K562 (cell line): ENCODE results near the gene C19orf44. TPM values are rescaled to one million over a fixed set of nuclear protein-coding genes. Genes with fewer than 3 reads are reported as not detected.

Source experiments
- ATAC-seq: fragments of 200-7000 bp; cut with Tn5 transposase; 3 replicates; pipeline ENCODE4 v1.9.1; 2020; ENCODE audit warnings: moderate library complexity
- Bru-seq: library from RNA; stranded (reverse); fragments of 400-500 nt; gene quantifications from one replicate; lab custom pipeline; 2021; lab: Mats Ljungman, UMichigan
- BruChase-seq, 2 experiments: library from RNA; stranded (reverse); fragments of 400-500 nt; gene quantifications; one replicate each; lab custom pipeline; 2021; lab: Mats Ljungman, UMichigan
- BruUV-seq: library from RNA; stranded (reverse); fragments of 400-500 nt; replicated peaks from 2 replicates; lab custom pipeline; 2021; lab: Mats Ljungman, UMichigan
- CTCF ChIA-PET: fragments of 300-600 bp; formaldehyde crosslinking; extraction: SDS; loops from one replicate; lab custom pipeline; 2021; ENCODE audit warnings: low intra/inter-chr PET ratio; lab: Yijun Ruan, JAX
- POLR2A ChIA-PET: fragments of 300-600, 350-650 bp; sonication (Branson Sonifier 250); formaldehyde crosslinking; extraction: SDS; loops from one replicate; lab custom pipeline; 2021; ENCODE audit warnings: antibody characterized with exemption, inconsistent platforms; lab: Yijun Ruan, JAX
- DNase-seq, 4 experiments: peaks; one replicate each; pipeline versions ENCODE4 v3.0.0 to v3.0.0-alpha.2; 2011 to 2018; ENCODE audit warnings: low spot score in 3 of 4, mixed read lengths in 3 of 4; ENCODE audit errors: extremely low read depth in 1 of 4
- FAIRE-seq: peaks from 2 replicates; lab custom pipeline; 2011; peaks lifted over from hg19 to GRCh38; lab: Jason Lieb, UNC
- H2AFZ ChIP-seq: 2 replicates; pipeline ENCODE4 v1.6.0; 2011; ENCODE audit warnings: low read depth, low read length, control low read depth, inconsistent platforms
- H3K27ac ChIP-seq: fragments of 200-600 bp; 3 replicates; pipeline ENCODE4 v1.8.0; 2011; ENCODE audit warnings: low read depth, mild to moderate bottlenecking, control low read depth, inconsistent platforms, low read length, moderate library complexity, mixed read lengths; ENCODE audit errors: extremely low read depth
- H3K27me3 ChIP-seq, 2 experiments: fragments of 300-600 bp in 1 of 2; 2 replicates in 1 of 2; 3 replicates in 1 of 2; pipeline versions ENCODE4 v1.6.0 to v1.8.0; 2011; ENCODE audit warnings: inconsistent platforms in 2 of 2, low read length in 2 of 2, mild to moderate bottlenecking in 1 of 2, mixed read lengths in 1 of 2, moderate library complexity in 1 of 2; ENCODE audit not compliant: control insufficient read depth in 2 of 2, insufficient read depth in 2 of 2
- H3K36me3 ChIP-seq: fragments of 300-600 bp; 3 replicates; pipeline ENCODE4 v1.8.0; 2011; ENCODE audit warnings: mild to moderate bottlenecking, low read length, inconsistent platforms; ENCODE audit not compliant: control insufficient read depth, insufficient read depth
- H3K4me1 ChIP-seq, 2 experiments: fragments of 200-600 bp in 1 of 2; replicated peaks in 1 of 2; 2 replicates in 1 of 2; 3 replicates in 1 of 2; pipeline versions ENCODE4 v1.5.1 to v1.8.0; 2011; ENCODE audit warnings: inconsistent platforms in 2 of 2, low read length in 2 of 2, mild to moderate bottlenecking in 1 of 2, mixed read lengths in 1 of 2, moderate library complexity in 1 of 2; ENCODE audit not compliant: control insufficient read depth in 2 of 2, insufficient read depth in 2 of 2
- H3K4me2 ChIP-seq: 2 replicates; pipeline ENCODE4 v1.6.1; 2011; ENCODE audit warnings: low read length, control low read depth, inconsistent platforms, mixed read lengths; ENCODE audit not compliant: insufficient read depth
- H3K4me3 ChIP-seq: fragments of 200-600 bp; sonication (generic), shearing (Covaris generic); 2 replicates; pipeline ENCODE4 v1.5.1; 2016; ENCODE audit warnings: control low read depth, inconsistent platforms
- H3K79me2 ChIP-seq: fragments of 200-600 bp; 3 replicates; pipeline ENCODE4 v1.8.0; 2011; ENCODE audit warnings: low read length, inconsistent platforms; ENCODE audit not compliant: control insufficient read depth, insufficient read depth
- H3K9ac ChIP-seq, 2 experiments: 2 replicates each; pipeline versions ENCODE4 v1.6.0 to v1.6.1; 2011; ENCODE audit warnings: low read depth in 2 of 2, low read length in 2 of 2, control low read depth in 1 of 2, inconsistent platforms in 1 of 2, mild to moderate bottlenecking in 1 of 2, mixed read lengths in 1 of 2; ENCODE audit not compliant: insufficient read depth in 1 of 2
- H3K9me1 ChIP-seq: one replicate; pipeline ENCODE4 v1.6.0; 2011; ENCODE audit warnings: inconsistent platforms, mild to moderate bottlenecking, low read length, moderate library complexity; ENCODE audit not compliant: control insufficient read depth, insufficient read depth
- H3K9me3 ChIP-seq: replicated peaks from 2 replicates; pipeline ENCODE4 v1.5.1; 2011; ENCODE audit warnings: low read depth, low read length, inconsistent platforms; ENCODE audit not compliant: control insufficient read depth, insufficient read depth
- H4K20me1 ChIP-seq: replicated peaks from 2 replicates; pipeline ENCODE4 v1.6.1; 2011; ENCODE audit warnings: low read length, inconsistent platforms, mixed read lengths; ENCODE audit not compliant: control insufficient read depth, insufficient read depth
- CCAR2 ChIP-seq: fragments of 200-400 bp; formaldehyde crosslinking; IDR thresholded peaks from 2 replicates; pipeline ENCODE4 v1.6.1; 2017; ENCODE audit warnings: mild to moderate bottlenecking, low read depth, low read length
- DIDO1 ChIP-seq: fragments of 450-650 bp; IDR thresholded peaks from 2 replicates; pipeline ENCODE4 v1.6.1; 2016; ENCODE audit warnings: low read depth, missing biosample characterization, missing genetic modification characterization
- MEF2D ChIP-seq: conservative IDR thresholded peaks from 2 replicates; pipeline ENCODE4 v1.6.1; 2016; ENCODE audit warnings: low read depth, missing genetic modification characterization, missing compliant biosample characterization
- NRF1 ChIP-seq, 2 experiments: fragments of 450-650 bp; IDR thresholded peaks in 1 of 2; conservative IDR thresholded peaks in 1 of 2; 2 replicates each; pipeline ENCODE4 v1.6.1; 2014; ENCODE audit warnings: mild to moderate bottlenecking in 2 of 2
- POLR2AphosphoS5 ChIP-seq: IDR thresholded peaks from 2 replicates; pipeline ENCODE4 v1.6.1; 2011; ENCODE audit warnings: mild to moderate bottlenecking, low read depth, low read length, moderate library complexity; ENCODE audit not compliant: control insufficient read depth, insufficient read depth
- POU5F1 ChIP-seq: fragments of 150-350 bp; IDR thresholded peaks from 2 replicates; pipeline ENCODE4 v1.6.1; 2014; ENCODE audit warnings: borderline replicate concordance, low read length, low read depth, mild to moderate bottlenecking; ENCODE audit not compliant: partially characterized antibody
- SMAD1 ChIP-seq: fragments of 150-350 bp; IDR thresholded peaks from 2 replicates; pipeline ENCODE4 v1.6.1; 2014; ENCODE audit warnings: low read length, low read depth; ENCODE audit not compliant: partially characterized antibody
- TAL1 ChIP-seq: fragments of 450-650 bp; IDR thresholded peaks from 2 replicates; pipeline ENCODE4 v1.6.1; 2016; ENCODE audit warnings: mild to moderate bottlenecking
- ZC3H11A ChIP-seq: IDR thresholded peaks from 2 replicates; pipeline ENCODE4 v1.6.1; 2012; ENCODE audit warnings: low read depth, low read length, improper control_type of control experiment
- ZNF174 ChIP-seq: fragments of 250-450 bp; sonication (Bioruptor Pico); IDR thresholded peaks from 2 replicates; pipeline ENCODE4 v1.4.0; 2020; ENCODE audit warnings: mild to moderate bottlenecking
- WGBS: fragments of 100-300 bp; shearing (Covaris generic); methylation state at CpG from one replicate; pipeline ENCODE4 v1.1.6; 2016; ENCODE audit warnings: low coverage, mixed read lengths; ENCODE audit not compliant: insufficient coverage; ENCODE audit errors: missing lambda C conversion rate; 5-methylcytosine and 5-hydroxymethylcytosine counted together
- in situ Hi-C: fragments of 300-500 bp; cut with MboI; formaldehyde crosslinking; loops from 4 replicates; pipeline ENCODE4 v1.15.0; 2018; ENCODE audit warnings: inconsistent platforms, mixed read lengths
- intact Hi-C: fragments of 100-400 bp; cut with micrococcal nuclease; formaldehyde crosslinking; loops from 2 replicates; pipeline ENCODE4 v1.14.2; 2022
- long read RNA-seq, 3 experiments: library from polyadenylated mRNA in 2 of 3; library from RNA in 1 of 3; unstranded in 2 of 3; stranded (forward) in 1 of 3; transcript quantifications; one replicate each; pipeline ENCODE4 v2.0.0, GENCODE V29; 2019 to 2022
- polyA minus RNA-seq, 3 experiments: library from RNA; depleted of rRNA, polyadenylated mRNA; stranded (reverse); fragments of >200 nt; gene quantifications; 2 replicates each; pipeline ENCODE4 v1.2.3, GENCODE V29; 2011
- polyA plus RNA-seq, 8 experiments: library from polyadenylated mRNA; depleted of rRNA in 4 of 8; stranded (reverse) in 5 of 8; unstranded in 3 of 8; fragments of >200 nt; fragmentation: Nextera tagmentation in 2 of 8; fragmentation: Illumina TruSeq in 1 of 8; extraction: Ambion mirVana in 2 of 8; extraction: Trizol in 1 of 8; gene quantifications; 2 replicates each; pipeline versions ENCODE4 v1.2.1 to v1.2.3, GENCODE V29; 2011 to 2014; ENCODE audit warnings: inconsistent platforms in 1 of 8, missing spikeins in 1 of 8
- total RNA-seq, 7 experiments: library from RNA; depleted of rRNA in 6 of 7; stranded (reverse); fragments of >200 nt in 6 of 7; fragmentation: Illumina TruSeq in 2 of 7; extraction: Trizol in 2 of 7; gene quantifications; 2 replicates each; pipeline versions ENCODE4 v1.2.1 to v1.2.3, GENCODE V29; 2011 to 2021; ENCODE audit warnings: low replicate concordance in 1 of 7
- TF ChIP-seq, protein P1 (sequence below): fragments of 250-450 bp; sonication (Bioruptor Pico); IDR thresholded peaks from 2 replicates; pipeline ENCODE4 v1.4.0; 2020; ENCODE audit warnings: mild to moderate bottlenecking

The C19orf44 gene
- total RNA-seq (2011; cell fraction: chromatin; rRNA removed; ENCODE audit: low replicate concordance) = 21.2 and 28.6 TPM in 2 replicates
- total RNA-seq (2011; cell fraction: nucleolus; rRNA removed) = 10.8 and 13.3 TPM in 2 replicates
- 10.6 and 15.0 TPM in 2 replicates for total RNA-seq (2011; cell fraction: nucleoplasm; rRNA removed)
- total RNA-seq (2014; rRNA removed) (2.2 and 4.1 TPM in 2 replicates), total RNA-seq (2014; rRNA removed; fragmentation: Illumina TruSeq; extraction: Trizol) (3.5 and 4.2 TPM in 2 replicates), total RNA-seq (2015; rRNA removed; fragmentation: Illumina TruSeq; extraction: Trizol) (3.5 and 3.8 TPM in 2 replicates), total RNA-seq (2021) (4.7 and 6.6 TPM in 2 replicates), polyA plus RNA-seq (2011; rRNA removed) (2.8 TPM in 2 replicates), polyA plus RNA-seq (2014; fragmentation: Illumina TruSeq; extraction: Trizol) (4.7 and 7.7 TPM in 2 replicates), polyA plus RNA-seq (2014; fragmentation: Nextera tagmentation; extraction: Ambion mirVana) (under 1 TPM; 0.41 to 0.51 TPM), polyA plus RNA-seq (2014; rRNA removed) (4.3 and 5.2 TPM in 2 replicates), polyA minus RNA-seq (2011; rRNA and poly(A)+ RNA removed) (1.9 and 2.1 TPM in 2 replicates), Bru-seq, nascent RNA (percentile 55 among the genes with signal in this experiment), BruChase-seq, experiment 1, labeled RNA remaining after a 2-hour chase (percentile 55 among the genes with signal in this experiment), BruChase-seq, experiment 2, labeled RNA remaining after a 6-hour chase (percentile 59 among the genes with signal in this experiment)
- 1.9 and 3.4 TPM in 2 replicates for polyA plus RNA-seq (2011; cell fraction: cytosol; rRNA removed)
- 5.4 and 11.4 TPM in 2 replicates for polyA plus RNA-seq (2011; cell fraction: nucleus; rRNA removed)
- 3.7 and 4.9 TPM in 2 replicates for polyA plus RNA-seq (2012)
- 2.7 and 4.2 TPM in 2 replicates for polyA minus RNA-seq (2011; cell fraction: cytosol; rRNA and poly(A)+ RNA removed)
- 4.4 and 5.7 TPM in 2 replicates for polyA minus RNA-seq (2011; cell fraction: nucleus; rRNA and poly(A)+ RNA removed)
- long read RNA-seq, experiment 1, partial matches to known transcripts = 6 of 14 reads
- long read RNA-seq, experiment 1, other reads (novel, unspliced or antisense) = 8 of 14 reads
- long read RNA-seq, experiment 2, partial matches to known transcripts = 0 of 1 reads
- long read RNA-seq, experiment 2, other reads (novel, unspliced or antisense) = 1 of 1 reads
- long read RNA-seq, experiment 3, partial matches to known transcripts = 1 of 2 reads
- long read RNA-seq, experiment 3, other reads (novel, unspliced or antisense) = 1 of 2 reads

DNA sequence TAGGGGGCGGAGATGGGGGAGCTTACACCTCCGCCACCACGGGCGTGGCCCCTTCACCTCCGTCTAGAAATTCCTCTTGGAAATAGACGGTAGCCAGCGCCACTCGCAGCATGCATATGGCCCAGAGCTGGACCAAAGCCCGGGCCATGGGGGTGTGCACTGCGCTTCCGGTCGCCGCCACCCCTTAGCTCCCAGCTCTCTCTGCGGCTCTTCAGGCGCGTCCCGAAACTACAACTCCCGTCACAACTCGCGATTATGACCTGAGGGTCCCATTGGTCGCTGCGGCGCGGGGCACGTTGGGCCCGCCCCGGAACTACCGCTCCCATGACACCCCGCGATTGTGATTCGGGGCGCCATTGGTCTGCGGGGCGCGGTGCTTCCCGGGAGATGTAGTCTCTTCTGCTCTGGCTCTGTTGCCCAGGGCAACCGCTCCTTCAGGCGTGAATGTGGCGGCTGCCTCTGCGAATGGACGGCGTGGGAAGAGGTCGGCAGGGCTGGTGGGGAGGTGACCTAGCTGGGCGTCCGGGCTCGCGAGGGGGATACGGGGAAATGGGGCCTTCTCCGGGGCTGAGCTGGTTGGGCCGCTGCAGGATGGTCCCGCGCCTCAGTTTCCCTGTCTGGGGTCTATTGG, at the start of gene C19orf44, which contains the start of gene CALR3:
C19orf44 (plus strand) TSS at position 413 of the 631 bp plus-strand sequence. CDS start 4,399 bp downstream, outside the sequence.
CALR3 (minus strand) TSS at position 186 of the 631 bp plus-strand sequence; CDS start at position 148, 38 bp downstream.
- Histone ChIP-seq H3K27me3 (no peaks in the 10 kb centered on the region), H3K4me3 (peak within 1 kb of the TSS; percentile 58), H3K27ac (peak within 1 kb of the TSS; percentile 60), H3K9me3 (no peaks in the 10 kb centered on the region), H3K4me2 (peak within 1 kb of the TSS; percentile 84), H3K9ac (peak within 1 kb of the TSS; percentile 70 to 91), H2AFZ (peak within 1 kb of the TSS; percentile 96), H3K9me1 (no peaks in the 10 kb centered on the region), H3K79me2 (peaks cover 21% of the 10 kb centered on the region; the same call in 2 of the 3 replicates), H3K4me1 (peaks cover 8 to 25% of the 10 kb centered on the region in 2 experiments; a peak in 4 of 5 replicates), H4K20me1 (no peaks in the 10 kb centered on the region), H3K36me3 (peaks cover 6% of the 10 kb centered on the region; the same call in 1 of the 3 replicates)
- under 1% methylated on average over 51 of the region's 52 CpGs for WGBS
- FAIRE-seq (peak; percentile 98), ATAC-seq (peak; percentile 99), DNase-seq (peak; percentile 95 to 99 (median 96))
- POLR2A ChIA-PET = interaction anchor here (0.6 to 1.6 kb wide), 8 partner anchors 9 to 373 kb away, joined by 3 to 4 read pairs (median 3); no protein-coding TSS in a partner anchor
- CTCF ChIA-PET = no interaction called here
- intact Hi-C loops (loop anchor here (5.0 kb wide), 1 partner anchor 49 kb away; no protein-coding TSS in a partner anchor), in situ Hi-C loops (no loop called here)
- BruUV-seq = no TSS peak
- no peak for TF ChIP-seq TAL1
- TF ChIP-seq NRF1 (conservative IDR thresholded peaks at IDR 0.05 in 1 of 2, IDR thresholded peaks at IDR 0.05 in 1 of 2) = peak; percentile 76 to 82
- TF ChIP-seq CCAR2 = no peak
- no peak for TF ChIP-seq ZNF174
- peak; percentile 37 for TF ChIP-seq SMAD1
- TF ChIP-seq ZC3H11A = no peak
- TF ChIP-seq MEF2D (tag) = 0 out of 2 replicates have a peak, but pooled peaks have one; percentile 13
- peak; percentile 75 for TF ChIP-seq POU5F1
- no peak for TF ChIP-seq DIDO1
- TF ChIP-seq POLR2AphosphoS5 = peak; percentile 67; the same call in 1 of the 2 replicates
- TF ChIP-seq, protein P1, sequence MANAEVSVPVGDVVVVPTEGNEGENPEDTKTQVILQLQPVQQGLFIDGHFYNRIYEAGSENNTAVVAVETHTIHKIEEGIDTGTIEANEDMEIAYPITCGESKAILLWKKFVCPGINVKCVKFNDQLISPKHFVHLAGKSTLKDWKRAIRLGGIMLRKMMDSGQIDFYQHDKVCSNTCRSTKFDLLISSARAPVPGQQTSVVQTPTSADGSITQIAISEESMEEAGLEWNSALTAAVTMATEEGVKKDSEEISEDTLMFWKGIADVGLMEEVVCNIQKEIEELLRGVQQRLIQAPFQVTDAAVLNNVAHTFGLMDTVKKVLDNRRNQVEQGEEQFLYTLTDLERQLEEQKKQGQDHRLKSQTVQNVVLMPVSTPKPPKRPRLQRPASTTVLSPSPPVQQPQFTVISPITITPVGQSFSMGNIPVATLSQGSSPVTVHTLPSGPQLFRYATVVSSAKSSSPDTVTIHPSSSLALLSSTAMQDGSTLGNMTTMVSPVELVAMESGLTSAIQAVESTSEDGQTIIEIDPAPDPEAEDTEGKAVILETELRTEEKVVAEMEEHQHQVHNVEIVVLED (CRISPR knock-in tag) = peak; percentile 91
